ENCODE results near the gene LRRC49. TPM values are rescaled to one million over a fixed set of nuclear protein-coding genes. Genes with fewer than 3 reads are reported as not detected.

The LRRC49 gene
- total RNA-seq, 1 donor from 2014 or later = 18.0 TPM

GRCh38 chr15:70950953-70951352 lies 58.3 kb downstream of the LRRC49 start:
- TF ChIP-seq CTCF (conservative IDR thresholded peaks at IDR 0.05; ENCODE audit: low read depth, low read length) = no peak
- H3K4me3 ChIP-seq (ENCODE audit: low read depth, low read length) = no peak overlapping the region
- DNase-seq (ENCODE audit: low read depth) = no peak

GRCh38 chr15:70954171-70954570 lies 61.5 kb downstream of the LRRC49 start:
- DNase-seq (ENCODE audit: low read depth) = no peak
- TF ChIP-seq CTCF (conservative IDR thresholded peaks at IDR 0.05; ENCODE audit: low read depth, low read length) = no peak
- H3K4me3 ChIP-seq (ENCODE audit: low read depth, low read length) = no peak overlapping the region

GRCh38 chr15:70954733-70955132 lies 62.1 kb downstream of the LRRC49 start:
- H3K4me3 ChIP-seq (ENCODE audit: low read depth, low read length) = no peak overlapping the region
- TF ChIP-seq CTCF (conservative IDR thresholded peaks at IDR 0.05; ENCODE audit: low read depth, low read length) = no peak
- DNase-seq (ENCODE audit: low read depth) = no peak

GRCh38 chr15:70955151-70955550 lies 62.5 kb downstream of the LRRC49 start:
- H3K4me3 ChIP-seq (ENCODE audit: low read depth, low read length) = no peak overlapping the region
- DNase-seq (ENCODE audit: low read depth) = no peak
- no peak for TF ChIP-seq CTCF (conservative IDR thresholded peaks at IDR 0.05; ENCODE audit: low read depth, low read length)

GRCh38 chr15:70956201-70956995 lies 63.8 kb downstream of the LRRC49 start:
- TF ChIP-seq CTCF (conservative IDR thresholded peaks at IDR 0.05; ENCODE audit: low read depth, low read length) = no peak
- H3K4me3 ChIP-seq (ENCODE audit: low read depth, low read length) = no peak overlapping the region
- DNase-seq (ENCODE audit: low read depth) = no peak

- TF ChIP-seq CTCF (conservative IDR thresholded peaks at IDR 0.05; ENCODE audit: low read depth, low read length) = no peak
- no peak overlapping the region for H3K4me3 ChIP-seq (ENCODE audit: low read depth, low read length)
- DNase-seq (ENCODE audit: low read depth) = no peak
These were observed 69.5 kb downstream of the LRRC49 start for GRCh38 chr15:70962084-70962483.

- TF ChIP-seq CTCF (conservative IDR thresholded peaks at IDR 0.05; ENCODE audit: low read depth, low read length) = no peak
- no peak for DNase-seq (ENCODE audit: low read depth)
- H3K4me3 ChIP-seq (ENCODE audit: low read depth, low read length) = no peak overlapping the region
These were observed 70.6 kb downstream of the LRRC49 start for GRCh38 chr15:70963199-70963598.

Data from epithelial cell of proximal tubule (primary cell).